GM10266 (cell line): ENCODE data around the gene KCNJ15.

Experiments
- DNase-seq: peaks from one replicate; pipeline ENCODE4 v3.0.0; 2012; ENCODE audit errors: extremely low spot score
- TF ChIP-seq, protein P1 (sequence below): IDR thresholded peaks from 2 replicates; pipeline ENCODE4 v1.5.1; 2012; ENCODE audit warnings: mild to moderate bottlenecking, low read depth; ENCODE audit not compliant: control insufficient read depth, insufficient read depth; ENCODE audit errors: missing control alignments

KCNJ15 gene

DNA sequence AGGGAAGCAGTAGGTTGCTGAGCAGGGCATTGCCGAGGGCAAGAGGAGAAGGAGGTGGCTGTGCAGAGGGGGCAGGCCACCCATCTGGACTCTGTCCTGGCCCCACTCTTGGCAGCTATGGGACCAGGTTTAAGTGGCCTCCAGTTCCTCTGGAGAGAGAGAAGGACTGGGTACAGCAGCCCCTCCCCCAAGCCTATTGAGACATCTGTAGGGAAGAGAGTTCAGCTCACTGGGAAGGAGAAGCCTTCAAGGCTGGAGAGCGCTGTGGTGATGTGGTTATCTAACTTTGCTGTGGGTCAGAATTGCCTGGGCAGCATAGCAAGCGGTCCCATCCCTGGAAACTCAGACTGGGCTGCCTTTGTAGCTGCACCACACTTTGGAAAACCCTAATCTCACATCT lies 93.9 kb downstream of the KCNJ15 start:
- DNase-seq, result no peak

DNA sequence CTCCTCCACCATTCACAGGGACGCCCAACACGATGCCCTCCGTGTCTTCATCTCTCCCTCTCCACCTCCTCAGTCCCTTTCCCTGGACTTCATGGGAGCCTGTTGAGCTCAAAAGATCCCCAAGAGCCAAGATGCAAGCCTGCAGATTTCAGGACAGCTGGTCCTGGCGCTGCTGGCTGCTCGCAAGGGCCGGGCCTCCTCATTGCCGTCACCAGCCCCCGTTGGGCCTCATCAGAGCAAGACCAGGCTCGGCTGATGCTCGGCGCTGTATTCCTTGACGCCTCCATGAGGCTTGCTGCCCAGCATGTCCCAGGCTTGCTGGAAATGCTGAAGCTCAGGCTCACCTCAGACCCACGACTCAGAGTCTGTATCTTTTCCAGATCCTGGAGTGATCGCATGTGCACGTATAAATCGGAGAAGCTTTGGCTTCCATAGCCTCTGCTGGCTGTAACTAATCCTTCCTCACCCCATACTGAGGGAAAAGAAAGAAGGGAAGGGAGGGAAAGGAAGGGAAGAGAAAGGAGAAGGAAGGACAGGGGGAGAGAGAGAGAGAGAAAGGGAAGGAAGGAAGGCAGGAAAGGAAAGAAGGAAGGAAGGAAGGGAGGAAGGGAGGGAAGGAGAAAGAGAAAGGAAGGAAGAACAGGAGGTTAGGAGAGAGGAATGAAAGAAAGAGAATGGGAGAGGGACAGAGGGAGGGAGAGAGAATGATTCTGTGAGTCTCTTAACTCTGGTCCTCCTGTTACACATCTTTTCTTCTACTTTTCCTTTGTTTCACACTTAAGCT lies 94.6 kb downstream of the KCNJ15 start:
- TF ChIP-seq, protein P1, sequence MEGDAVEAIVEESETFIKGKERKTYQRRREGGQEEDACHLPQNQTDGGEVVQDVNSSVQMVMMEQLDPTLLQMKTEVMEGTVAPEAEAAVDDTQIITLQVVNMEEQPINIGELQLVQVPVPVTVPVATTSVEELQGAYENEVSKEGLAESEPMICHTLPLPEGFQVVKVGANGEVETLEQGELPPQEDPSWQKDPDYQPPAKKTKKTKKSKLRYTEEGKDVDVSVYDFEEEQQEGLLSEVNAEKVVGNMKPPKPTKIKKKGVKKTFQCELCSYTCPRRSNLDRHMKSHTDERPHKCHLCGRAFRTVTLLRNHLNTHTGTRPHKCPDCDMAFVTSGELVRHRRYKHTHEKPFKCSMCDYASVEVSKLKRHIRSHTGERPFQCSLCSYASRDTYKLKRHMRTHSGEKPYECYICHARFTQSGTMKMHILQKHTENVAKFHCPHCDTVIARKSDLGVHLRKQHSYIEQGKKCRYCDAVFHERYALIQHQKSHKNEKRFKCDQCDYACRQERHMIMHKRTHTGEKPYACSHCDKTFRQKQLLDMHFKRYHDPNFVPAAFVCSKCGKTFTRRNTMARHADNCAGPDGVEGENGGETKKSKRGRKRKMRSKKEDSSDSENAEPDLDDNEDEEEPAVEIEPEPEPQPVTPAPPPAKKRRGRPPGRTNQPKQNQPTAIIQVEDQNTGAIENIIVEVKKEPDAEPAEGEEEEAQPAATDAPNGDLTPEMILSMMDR, result no peak
- no peak for DNase-seq

More for the DNA sequence above, 93.9 kb downstream of the KCNJ15 start:
- TF ChIP-seq, protein P1, result no peak

DNA sequence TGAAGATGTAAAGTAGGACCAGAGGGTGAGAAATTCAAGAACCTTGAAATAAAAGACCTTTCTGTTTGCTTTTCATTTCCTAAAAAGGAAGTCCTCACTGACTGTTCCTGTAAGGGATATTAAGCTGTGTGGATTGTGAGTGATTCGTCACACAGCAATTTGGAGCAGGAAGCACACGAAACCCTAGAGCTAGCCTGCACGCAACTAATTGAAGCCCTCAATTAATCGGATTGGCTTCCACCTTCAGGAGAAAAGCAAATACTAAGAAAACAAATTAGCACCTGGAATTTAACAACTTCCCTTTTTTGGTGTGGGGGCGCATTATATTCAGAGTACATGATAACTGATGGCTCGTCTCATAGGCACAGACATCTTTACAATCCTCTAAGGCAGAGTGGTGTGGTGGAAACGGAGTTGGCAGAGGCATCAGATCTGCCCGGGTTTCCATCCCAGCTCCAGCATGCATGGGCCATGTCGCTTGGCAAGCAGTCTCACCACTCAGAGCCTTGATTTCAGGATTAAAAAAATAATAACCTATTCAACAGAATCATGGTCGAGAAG lies 95.2 kb downstream of the KCNJ15 start:
- DNase-seq, result no peak
- TF ChIP-seq, protein P1, result no peak

DNA sequence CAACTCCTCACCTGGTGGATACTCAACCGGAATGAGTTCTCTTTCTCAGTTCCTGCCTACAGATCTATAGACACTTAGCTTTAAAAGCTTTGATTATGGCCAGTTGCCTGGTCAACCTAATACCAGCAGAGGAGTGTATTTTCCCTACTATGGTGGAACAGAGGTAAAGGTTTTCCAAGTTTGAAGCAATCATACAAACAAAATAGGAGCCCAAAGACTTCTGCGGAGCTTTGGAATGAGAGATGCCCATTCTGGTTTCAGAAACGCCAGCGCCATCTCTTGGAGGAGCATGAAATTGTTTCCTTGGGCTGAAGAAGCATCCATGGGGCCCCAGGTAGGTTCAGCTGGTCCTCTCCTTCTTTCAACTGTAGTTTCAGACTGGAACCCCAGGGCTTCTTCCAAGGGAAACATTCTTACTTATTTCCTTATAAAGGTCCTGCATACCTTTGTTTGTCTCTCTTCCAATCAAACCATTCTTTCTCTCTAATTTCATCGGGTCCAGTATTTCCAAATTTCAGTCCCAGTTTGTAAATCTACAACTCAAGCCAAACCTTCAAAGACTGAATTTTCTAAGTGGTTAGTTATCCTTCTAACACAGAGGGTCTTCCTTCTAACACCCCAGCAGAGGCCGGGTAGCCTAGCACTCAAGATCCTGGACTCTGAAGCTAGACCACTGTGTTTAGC lies 95.9 kb downstream of the KCNJ15 start:
- TF ChIP-seq, protein P1, result peak; percentile 65
- peak; percentile 44 for DNase-seq

DNA sequence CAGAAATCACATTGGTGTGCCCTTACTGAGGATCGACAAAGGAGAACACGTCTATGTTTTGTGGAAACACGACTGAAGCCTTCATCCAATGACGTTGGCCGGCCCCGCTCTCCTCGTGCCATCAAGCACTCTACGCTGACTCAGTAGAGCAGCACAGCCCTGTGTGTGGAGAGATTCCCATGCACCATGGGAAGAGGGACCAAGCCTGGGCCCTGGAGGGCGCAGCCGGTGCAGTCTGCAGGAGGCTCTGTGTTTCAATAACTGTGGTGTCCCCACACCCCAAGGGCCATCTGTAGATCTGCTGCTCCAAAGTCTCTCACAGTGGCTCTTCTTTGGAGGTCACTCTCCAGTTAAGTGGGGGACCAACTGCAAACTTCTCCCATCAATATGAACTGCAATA lies 97.4 kb downstream of the KCNJ15 start:
- no peak for DNase-seq
- TF ChIP-seq, protein P1, result no peak

DNA sequence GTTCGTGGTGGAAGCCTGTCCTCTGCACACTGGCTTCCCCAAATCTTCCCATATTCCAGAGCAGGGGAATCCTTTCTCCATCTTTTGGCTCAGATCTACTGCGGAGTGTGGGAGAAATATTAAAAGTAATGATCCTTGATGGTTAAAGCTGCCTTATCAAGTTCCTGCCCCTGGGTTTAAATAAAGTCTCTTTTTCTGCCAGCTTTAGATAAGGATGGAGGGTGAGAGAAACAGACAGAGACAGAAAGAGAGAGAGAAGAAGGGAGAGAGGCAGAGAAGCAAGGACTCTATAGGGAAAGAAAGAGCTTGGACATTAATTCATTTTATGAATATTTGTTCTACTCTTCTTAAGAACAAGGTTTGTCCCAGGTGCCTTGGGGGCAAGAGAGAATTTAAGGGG lies 98.0 kb downstream of the KCNJ15 start:
- no peak for DNase-seq
- TF ChIP-seq, protein P1, result no peak

DNA sequence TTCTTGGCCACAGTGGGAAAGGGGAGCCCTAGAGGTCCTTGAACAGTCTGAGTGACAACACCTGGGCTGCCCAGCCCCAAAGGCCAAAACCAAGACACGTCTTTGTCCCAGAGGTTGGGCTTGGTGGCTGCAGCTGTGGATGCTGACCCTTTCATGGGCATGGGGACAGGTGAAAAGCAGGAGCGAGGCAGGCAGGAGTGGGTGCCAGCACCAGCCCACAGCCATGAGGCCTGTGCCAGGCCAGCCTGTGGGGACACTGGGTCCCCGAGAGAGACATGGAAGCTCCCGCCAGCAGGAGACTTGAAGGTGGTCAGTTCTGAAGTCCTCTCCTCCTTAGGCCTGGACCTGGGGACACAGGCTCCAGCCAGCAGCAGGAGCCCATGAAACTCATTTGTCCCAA lies 98.6 kb downstream of the KCNJ15 start:
- no peak for DNase-seq
- TF ChIP-seq, protein P1, result no peak
